Measurements from ENCODE around the gene BCL7C. TPM values are rescaled to one million over a fixed set of nuclear protein-coding genes. Genes with fewer than 3 reads are reported as not detected.

Gene BCL7C
- total and polyA plus RNA-seq, 12 donors, result 7.7 to 88.3 (median 33.9) TPM

- TF ChIP-seq CTCF (IDR thresholded peaks at IDR 0.05) (no peak), POLR2A (IDR thresholded peaks at IDR 0.05) (no peak)
- Histone ChIP-seq H3K27ac (no peak overlapping the region), H3K4me1 (replicated peaks in 1 of 2) (peaks cover 5 to 12% of the 10 kb centered on the region in 2 donors), H3K4me3 (no peak overlapping the region), H3K36me3 (replicated peaks in 1 of 2) (no peaks in the 10 kb centered on the region), H3K27me3 (no peaks in the 10 kb centered on the region), H3K9me3 (replicated peaks in 1 of 3) (no peaks in the 10 kb centered on the region)
- WGBS, 4 donors, result 81 to 95% (median 92%) methylated on average over 4 of the region's 4 CpGs
- no peak for DNase-seq
- intact Hi-C loops (cut with DNase I), result loop anchor here in 1 of 2 donors (5.0 kb wide), 1 partner anchor 69 kb away; no protein-coding TSS in a partner anchor
These were observed 50.9 kb downstream of the BCL7C start for GRCh38 chr16:30842971-30843370.

- intact Hi-C loops (cut with DNase I), result loop anchor here in 1 of 2 donors (5.0 kb wide), 1 partner anchor 71 kb away; no protein-coding TSS in a partner anchor
- WGBS, 4 donors, result 94 to 96% (median 95%) methylated on average over 9 of the region's 9 CpGs
- no peak for TF ChIP-seq CTCF (IDR thresholded peaks at IDR 0.05)
These were observed 52.5 kb downstream of the BCL7C start for GRCh38 chr16:30841332-30841731.

GRCh38 chr16:30840611-30841010 is 53.3 kb downstream of the BCL7C start:
- Histone ChIP-seq H3K27ac (no peak overlapping the region), H3K9me3 (replicated peaks in 1 of 3) (no peaks in the 10 kb centered on the region), H3K36me3 (replicated peaks in 1 of 2) (no peaks in the 10 kb centered on the region), H3K4me3 (no peak overlapping the region), H3K4me1 (replicated peaks in 1 of 2) (peaks cover 5 to 12% of the 10 kb centered on the region in 2 donors), H3K27me3 (no peaks in the 10 kb centered on the region)
- 83 to 89% (median 87%) methylated on average over 5 of the region's 5 CpGs for WGBS, 4 donors
- TF ChIP-seq CTCF (IDR thresholded peaks at IDR 0.05) (no peak), POLR2A (IDR thresholded peaks at IDR 0.05) (no peak)
- DNase-seq, result no peak
- intact Hi-C loops (cut with DNase I), result loop anchor here in 1 of 2 donors (5.0 kb wide), 1 partner anchor 72 kb away; no protein-coding TSS in a partner anchor

More at GRCh38 chr16:30841332-30841731, 52.5 kb downstream of the BCL7C start:
- peaks cover 5 to 12% of the 10 kb centered on the region in 2 donors for H3K4me1 ChIP-seq (replicated peaks in 1 of 2)
- H3K9me3 ChIP-seq (replicated peaks in 1 of 3), result no peaks in the 10 kb centered on the region
- no peaks in the 10 kb centered on the region for H3K27me3 ChIP-seq
- no peak overlapping the region for H3K27ac ChIP-seq
- H3K36me3 ChIP-seq (replicated peaks in 1 of 2), result no peaks in the 10 kb centered on the region
- DNase-seq, result no peak
- H3K4me3 ChIP-seq, result no peak overlapping the region

GRCh38 chr16:30839523-30840227 is 54.2 kb downstream of the BCL7C start:
- TF ChIP-seq POLR2A (IDR thresholded peaks at IDR 0.05) (no peak), CTCF (IDR thresholded peaks at IDR 0.05) (no peak)
- 68 to 94% (median 76%) methylated on average over 3 to 5 of the region's 5 CpGs for WGBS, 4 donors
- Histone ChIP-seq H3K9me3 (replicated peaks in 1 of 3) (no peaks in the 10 kb centered on the region), H3K4me3 (no peak overlapping the region), H3K27ac (no peak overlapping the region), H3K36me3 (replicated peaks in 1 of 2) (no peaks in the 10 kb centered on the region), H3K4me1 (replicated peaks in 1 of 2) (peaks cover 0 to 4% of the 10 kb centered on the region in 2 donors), H3K27me3 (no peaks in the 10 kb centered on the region)
- intact Hi-C loops (cut with DNase I), result loop anchor here in 1 of 2 donors (5.0 kb wide), 1 partner anchor 73 kb away; no protein-coding TSS in a partner anchor
- no peak for DNase-seq

Measured in adrenal gland (tissue), 12 donors.